Measurements from ENCODE around the gene OR5W2. TPM values are rescaled to one million over a fixed set of nuclear protein-coding genes. Genes with fewer than 3 reads are reported as not detected.
"Not testable (repeated sequence)": the region's sequence is repeated elsewhere in the genome, so short reads cannot be mapped to it uniquely, and the experiment has no call there.

OR5W2 gene
- total RNA-seq = not detected
- polyA plus RNA-seq = not detected
- long read RNA-seq, donor 1 = 0 reads
- long read RNA-seq, donor 2 = 0 reads
- long read RNA-seq, donor 3 = 0 reads
- long read RNA-seq, donor 4 = 0 reads
- long read RNA-seq, donor 5 = 0 reads
- long read RNA-seq, donor 6 = 0 reads
- long read RNA-seq, donor 7 = 0 reads
- long read RNA-seq, donor 8, partial matches to known transcripts = 0 of 1 reads
- long read RNA-seq, donor 8, other reads (novel, unspliced or antisense) = 0 of 1 reads
- long read RNA-seq, donor 9 = 0 reads
- long read RNA-seq, donor 10, partial matches to known transcripts = 0 of 1 reads
- long read RNA-seq, donor 10, other reads (novel, unspliced or antisense) = 0 of 1 reads

DNA sequence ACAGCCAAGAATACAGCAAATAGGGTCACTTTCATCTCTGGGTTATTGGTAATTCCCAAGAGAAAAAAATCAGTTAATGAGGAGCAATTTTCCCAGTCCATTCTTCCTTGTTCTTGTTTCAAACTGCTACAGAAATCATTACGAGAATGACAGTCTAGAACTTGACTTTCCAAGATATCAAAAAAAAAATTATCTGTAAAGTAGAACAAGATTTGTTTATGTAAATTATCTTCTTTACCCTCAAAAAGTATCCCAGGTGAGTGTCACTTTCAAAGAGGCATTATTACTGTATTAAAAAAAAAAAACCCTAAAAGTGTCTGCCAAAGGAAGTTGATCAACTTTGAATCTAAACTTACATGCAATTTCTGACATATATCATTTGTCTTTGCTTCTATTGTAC, at the start of gene OR5W2:
TSS of gene OR5W2 (minus strand) at position 101 of the 400 bp plus-strand sequence. CDS start at position 101, 0 bp downstream.
- H3K4me1 ChIP-seq (ENCODE audit: control insufficient read depth in 2 of 2, insufficient read depth in 2 of 2, low read length in 2 of 2) = no peaks in the 10 kb centered on the region
- 84% methylated on average over 1 of the region's 1 CpG for WGBS
- no peaks in the 10 kb centered on the region for H3K36me3 ChIP-seq (ENCODE audit: control insufficient read depth in 2 of 2, insufficient read depth in 2 of 2, low read length in 1 of 2)
- no peak within 1 kb of the TSS for H3K4me3 ChIP-seq (ENCODE audit: low read length in 2 of 2)
- H3K27me3 ChIP-seq (ENCODE audit: control insufficient read depth in 2 of 2, insufficient read depth in 1 of 2, low read length in 1 of 2) = no peaks in the 10 kb centered on the region
- no peaks in the 10 kb centered on the region for H3K9me3 ChIP-seq (ENCODE audit: control insufficient read depth in 2 of 2, insufficient read depth in 1 of 2, low read length in 1 of 2)
- no peak for DNase-seq (ENCODE audit: low read depth in 6 of 9, low spot score in 9 of 9)
- no peak within 1 kb of the TSS for H3K27ac ChIP-seq (ENCODE audit: low read depth in 1 of 2, low read length in 1 of 2)

DNA sequence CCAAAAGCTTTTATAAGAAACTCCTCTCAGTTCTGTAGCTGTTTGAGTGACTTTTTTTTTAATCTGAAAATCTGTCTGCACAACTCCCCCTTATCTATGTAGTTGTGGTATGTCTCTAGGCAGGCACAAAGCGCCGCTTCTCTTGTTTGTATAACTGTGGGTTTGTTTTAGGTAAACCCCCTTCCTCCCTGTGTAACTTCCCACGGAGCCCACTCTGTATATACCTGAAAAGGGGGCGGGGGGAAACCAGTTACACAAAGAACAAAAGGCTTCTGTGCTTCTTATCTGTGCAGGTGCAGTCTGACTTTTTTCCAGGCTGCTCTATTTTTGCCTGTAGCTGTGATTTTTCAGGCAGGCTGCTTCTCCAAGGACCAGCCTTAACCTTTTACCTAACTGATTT, 42.1 kb upstream of the OR5W2 start:
- Histone ChIP-seq H3K9me3 (ENCODE audit: control insufficient read depth in 2 of 2, insufficient read depth in 1 of 2, low read length in 1 of 2) (no peaks in the 10 kb centered on the region), H3K4me1 (ENCODE audit: control insufficient read depth in 2 of 2, insufficient read depth in 2 of 2, low read length in 2 of 2) (no peaks in the 10 kb centered on the region), H3K36me3 (ENCODE audit: control insufficient read depth in 2 of 2, insufficient read depth in 2 of 2, low read length in 1 of 2) (no peaks in the 10 kb centered on the region), H3K27ac (ENCODE audit: low read depth in 1 of 2, low read length in 1 of 2) (no peak overlapping the region), H3K27me3 (ENCODE audit: control insufficient read depth in 2 of 2, insufficient read depth in 1 of 2, low read length in 1 of 2) (no peaks in the 10 kb centered on the region), H3K4me3 (ENCODE audit: low read length in 2 of 2) (no peak overlapping the region)
- 84% methylated on average over 4 of the region's 4 CpGs for WGBS
- no peak for DNase-seq (ENCODE audit: low read depth in 6 of 9, low spot score in 9 of 9)

- 77% methylated on average over 4 of the region's 4 CpGs for WGBS
- H3K27me3 ChIP-seq (ENCODE audit: control insufficient read depth in 2 of 2, insufficient read depth in 1 of 2, low read length in 1 of 2) = no peaks in the 10 kb centered on the region
- no peaks in the 10 kb centered on the region for H3K36me3 ChIP-seq (ENCODE audit: control insufficient read depth in 2 of 2, insufficient read depth in 2 of 2, low read length in 1 of 2)
- no peak overlapping the region for H3K27ac ChIP-seq (ENCODE audit: low read depth in 1 of 2, low read length in 1 of 2)
- H3K4me1 ChIP-seq (ENCODE audit: control insufficient read depth in 2 of 2, insufficient read depth in 2 of 2, low read length in 2 of 2) = no peaks in the 10 kb centered on the region
- H3K4me3 ChIP-seq (ENCODE audit: low read length in 2 of 2) = no peak overlapping the region
- DNase-seq (ENCODE audit: low read depth in 6 of 9, low spot score in 9 of 9) = no peak
- H3K9me3 ChIP-seq (ENCODE audit: control insufficient read depth in 2 of 2, insufficient read depth in 1 of 2, low read length in 1 of 2) = no peaks in the 10 kb centered on the region
Observed at GRCh38 chr11:55949330-55949729, 34.9 kb upstream of the OR5W2 start.

DNA sequence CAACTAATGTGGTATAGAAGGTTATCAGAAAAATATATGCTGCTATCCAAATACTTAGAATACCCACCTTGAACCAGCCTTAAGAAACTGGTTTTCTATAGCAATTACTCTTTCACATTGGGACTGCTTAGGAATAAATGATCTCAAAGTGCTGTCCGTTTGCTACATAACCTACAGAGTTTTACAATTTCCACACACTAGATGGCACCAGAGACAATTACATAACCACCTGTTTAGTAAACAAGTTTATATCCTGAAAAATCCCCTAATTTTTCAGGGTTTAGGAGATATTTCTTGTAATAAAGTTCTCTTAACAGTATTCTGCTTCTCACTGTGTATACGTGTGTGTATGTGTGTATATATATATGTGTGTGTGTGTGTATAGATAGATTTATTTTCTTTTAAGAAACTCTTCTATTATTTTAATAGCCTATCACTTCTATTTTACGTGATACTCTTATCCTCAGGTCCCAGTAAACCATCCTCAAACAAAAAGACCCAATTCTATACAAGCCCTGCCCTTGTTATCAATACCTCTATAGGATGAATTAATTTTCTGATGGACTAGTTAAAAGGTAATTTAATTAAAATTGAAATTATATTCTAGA, 28.5 kb upstream of the OR5W2 start:
- Histone ChIP-seq H3K4me3 (ENCODE audit: low read length in 2 of 2) (no peak overlapping the region), H3K36me3 (ENCODE audit: control insufficient read depth in 2 of 2, insufficient read depth in 2 of 2, low read length in 1 of 2) (no peaks in the 10 kb centered on the region), H3K27me3 (ENCODE audit: control insufficient read depth in 2 of 2, insufficient read depth in 1 of 2, low read length in 1 of 2) (no peaks in the 10 kb centered on the region), H3K27ac (ENCODE audit: low read depth in 1 of 2, low read length in 1 of 2) (no peak overlapping the region), H3K4me1 (ENCODE audit: control insufficient read depth in 2 of 2, insufficient read depth in 2 of 2, low read length in 2 of 2) (no peaks in the 10 kb centered on the region), H3K9me3 (ENCODE audit: control insufficient read depth in 2 of 2, insufficient read depth in 1 of 2, low read length in 1 of 2) (no peaks in the 10 kb centered on the region)
- WGBS = 4% methylated on average over 3 of the region's 3 CpGs
- peak in 2 of 9 donors; percentile 1 for DNase-seq (ENCODE audit: low read depth in 6 of 9, low spot score in 9 of 9)

- WGBS = 79% methylated on average over 2 of the region's 2 CpGs
- no peak for DNase-seq (ENCODE audit: low read depth in 6 of 9, low spot score in 9 of 9)
Observed at GRCh38 chr11:55936300-55936699, 21.9 kb upstream of the OR5W2 start, which contains the start of gene OR5I1. Gene OR5I1, minus strand, starts transcription at chr11:55936400. Its CDS starts 0 bp downstream, at chr11:55936400.

GRCh38 chr11:55920537-55920936, 6.2 kb upstream of the OR5W2 start:
- Histone ChIP-seq H3K9me3 (ENCODE audit: control insufficient read depth in 2 of 2, insufficient read depth in 1 of 2, low read length in 1 of 2) (peaks cover 0 to 10% of the 10 kb centered on the region in 2 donors), H3K27ac (ENCODE audit: low read depth in 1 of 2, low read length in 1 of 2) (no peak overlapping the region), H3K4me3 (ENCODE audit: low read length in 2 of 2) (no peak overlapping the region), H3K36me3 (ENCODE audit: control insufficient read depth in 2 of 2, insufficient read depth in 2 of 2, low read length in 1 of 2) (no peaks in the 10 kb centered on the region), H3K4me1 (ENCODE audit: control insufficient read depth in 2 of 2, insufficient read depth in 2 of 2, low read length in 2 of 2) (no peaks in the 10 kb centered on the region), H3K27me3 (ENCODE audit: control insufficient read depth in 2 of 2, insufficient read depth in 1 of 2, low read length in 1 of 2) (no peaks in the 10 kb centered on the region)
- DNase-seq (ENCODE audit: low read depth in 6 of 9, low spot score in 9 of 9) = no peak
- 90% methylated on average over 5 of the region's 5 CpGs for WGBS

More at GRCh38 chr11:55936300-55936699, 21.9 kb upstream of the OR5W2 start, which contains the start of gene OR5I1:
- H3K9me3 ChIP-seq (ENCODE audit: control insufficient read depth in 2 of 2, insufficient read depth in 1 of 2, low read length in 1 of 2) = no peaks in the 10 kb centered on the region
- H3K27me3 ChIP-seq (ENCODE audit: control insufficient read depth in 2 of 2, insufficient read depth in 1 of 2, low read length in 1 of 2) = no peaks in the 10 kb centered on the region
- H3K36me3 ChIP-seq (ENCODE audit: control insufficient read depth in 2 of 2, insufficient read depth in 2 of 2, low read length in 1 of 2) = no peaks in the 10 kb centered on the region
- no peak within 1 kb of the TSS for H3K27ac ChIP-seq (ENCODE audit: low read depth in 1 of 2, low read length in 1 of 2)
- H3K4me3 ChIP-seq (ENCODE audit: low read length in 2 of 2) = no peak within 1 kb of the TSS
- H3K4me1 ChIP-seq (ENCODE audit: control insufficient read depth in 2 of 2, insufficient read depth in 2 of 2, low read length in 2 of 2) = no peaks in the 10 kb centered on the region

DNA sequence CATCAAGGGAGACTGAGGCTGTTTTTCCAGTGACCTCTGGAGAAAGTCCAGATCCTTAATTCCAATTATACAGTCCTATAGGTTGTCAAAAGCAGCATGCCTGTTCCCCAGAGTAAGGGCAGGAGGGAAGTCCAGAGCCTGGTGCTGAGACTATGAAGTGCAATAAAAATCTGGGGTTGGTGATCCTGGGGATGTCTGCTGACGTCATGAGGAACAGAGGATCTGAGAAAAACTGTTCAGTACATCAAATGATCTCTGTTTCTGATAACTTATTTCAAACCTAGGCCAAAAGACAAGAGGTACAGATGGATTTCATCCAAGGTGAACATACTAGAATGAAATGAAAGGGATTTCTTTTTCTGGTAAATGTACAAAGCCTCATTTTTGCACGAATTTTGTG, 12.1 kb downstream of the OR5W2 start:
- Histone ChIP-seq H3K36me3 (ENCODE audit: control insufficient read depth in 2 of 2, insufficient read depth in 2 of 2, low read length in 1 of 2) (no peaks in the 10 kb centered on the region), H3K4me1 (ENCODE audit: control insufficient read depth in 2 of 2, insufficient read depth in 2 of 2, low read length in 2 of 2) (no peaks in the 10 kb centered on the region), H3K27ac (ENCODE audit: low read depth in 1 of 2, low read length in 1 of 2) (no peak overlapping the region), H3K4me3 (ENCODE audit: low read length in 2 of 2) (no peak overlapping the region), H3K9me3 (ENCODE audit: control insufficient read depth in 2 of 2, insufficient read depth in 1 of 2, low read length in 1 of 2) (no peaks in the 10 kb centered on the region), H3K27me3 (ENCODE audit: control insufficient read depth in 2 of 2, insufficient read depth in 1 of 2, low read length in 1 of 2) (no peaks in the 10 kb centered on the region)
- no peak for DNase-seq (ENCODE audit: low read depth in 6 of 9, low spot score in 9 of 9)
- 49% methylated on average over 2 of the region's 2 CpGs for WGBS

GRCh38 chr11:55895216-55895615, 19.2 kb downstream of the OR5W2 start:
- Histone ChIP-seq H3K9me3 (ENCODE audit: control insufficient read depth in 2 of 2, insufficient read depth in 1 of 2, low read length in 1 of 2) (peaks cover 0 to 4% of the 10 kb centered on the region in 2 donors), H3K27ac (ENCODE audit: low read depth in 1 of 2, low read length in 1 of 2) (no peak overlapping the region), H3K36me3 (ENCODE audit: control insufficient read depth in 2 of 2, insufficient read depth in 2 of 2, low read length in 1 of 2) (no peaks in the 10 kb centered on the region), H3K4me1 (ENCODE audit: control insufficient read depth in 2 of 2, insufficient read depth in 2 of 2, low read length in 2 of 2) (no peaks in the 10 kb centered on the region), H3K4me3 (ENCODE audit: low read length in 2 of 2) (no peak overlapping the region), H3K27me3 (ENCODE audit: control insufficient read depth in 2 of 2, insufficient read depth in 1 of 2, low read length in 1 of 2) (no peaks in the 10 kb centered on the region)
- 66% methylated on average over 8 of the region's 8 CpGs for WGBS
- DNase-seq (ENCODE audit: low read depth in 6 of 9, low spot score in 9 of 9) = no peak

DNA sequence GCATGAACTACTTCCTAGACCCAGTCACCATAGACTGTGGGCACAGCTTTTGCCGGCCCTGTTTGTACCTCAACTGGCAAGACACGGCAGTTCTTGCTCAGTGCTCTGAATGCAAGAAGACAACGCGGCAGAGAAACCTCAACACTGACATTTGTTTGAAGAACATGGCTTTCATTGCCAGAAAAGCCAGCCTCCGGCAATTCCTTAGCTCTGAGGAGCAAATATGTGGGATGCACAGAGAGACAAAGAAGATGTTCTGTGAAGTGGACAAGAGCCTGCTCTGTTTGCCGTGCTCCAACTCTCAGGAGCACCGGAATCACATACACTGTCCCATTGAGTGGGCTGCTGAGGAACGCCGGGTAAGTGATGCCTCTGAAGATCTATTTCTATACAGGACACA, 28.9 kb downstream of the OR5W2 start:
- WGBS = 95% methylated on average over 9 of the region's 9 CpGs
- not testable (repeated sequence) for H3K4me1 ChIP-seq (ENCODE audit: control insufficient read depth in 2 of 2, insufficient read depth in 2 of 2, low read length in 2 of 2); DNase-seq (ENCODE audit: low read depth in 6 of 9, low spot score in 9 of 9); H3K4me3 ChIP-seq (ENCODE audit: low read length in 2 of 2); H3K36me3 ChIP-seq (ENCODE audit: control insufficient read depth in 2 of 2, insufficient read depth in 2 of 2, low read length in 1 of 2); H3K9me3 ChIP-seq (ENCODE audit: control insufficient read depth in 2 of 2, insufficient read depth in 1 of 2, low read length in 1 of 2); H3K27me3 ChIP-seq (ENCODE audit: control insufficient read depth in 2 of 2, insufficient read depth in 1 of 2, low read length in 1 of 2); H3K27ac ChIP-seq (ENCODE audit: low read depth in 1 of 2, low read length in 1 of 2)

Data from thymus (tissue), 14 donors.